Activated CD4-positive, CD25-positive, alpha-beta regulatory T cell (primary cell): Measurements from ENCODE around the gene RERE.

Source experiments
- DNase-seq, 4 experiments: peaks; one replicate each; lab custom pipeline; 2025; lab: John Stamatoyannopoulos, UW

RERE gene

DNA sequence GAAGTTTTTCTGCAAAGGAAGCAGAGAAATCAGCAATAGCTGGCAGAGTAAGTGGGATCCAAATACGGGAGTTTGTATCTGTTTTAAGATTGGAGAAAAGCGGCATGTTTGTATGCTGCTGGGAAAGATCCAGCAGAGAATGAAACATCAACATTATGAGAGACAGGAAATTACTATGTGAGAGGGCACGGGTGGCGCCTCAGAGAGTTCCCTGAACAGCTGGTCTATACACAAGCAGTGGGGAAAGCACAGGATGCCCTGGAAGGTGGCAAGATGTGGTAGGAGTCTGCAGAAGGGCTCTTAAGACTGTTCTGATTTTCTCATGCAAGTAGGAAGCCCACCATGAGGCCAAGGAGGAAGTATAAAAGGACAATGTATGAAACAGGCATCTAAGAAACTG, 130.4 kb downstream of the RERE start:
- no peak for DNase-seq

DNA sequence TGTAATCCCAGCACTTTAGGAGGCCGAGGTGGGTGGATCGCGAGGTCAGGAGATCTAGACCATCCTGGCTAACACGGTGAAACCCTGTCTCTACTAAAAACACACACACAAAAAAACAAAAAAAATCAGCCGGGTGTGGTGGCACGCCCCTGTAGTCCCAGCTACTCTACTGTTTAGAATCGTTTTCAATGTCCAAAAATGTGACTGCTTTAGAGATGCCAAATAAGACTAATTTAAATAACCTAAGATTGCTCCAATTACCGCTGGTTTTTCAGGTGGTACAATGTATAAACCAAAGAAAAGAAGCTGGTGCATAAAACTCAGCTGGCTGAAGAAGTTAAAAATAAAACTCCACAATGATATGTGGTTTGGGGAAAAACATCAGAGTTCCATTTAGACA, 132.0 kb downstream of the RERE start:
- DNase-seq, result no peak

DNA sequence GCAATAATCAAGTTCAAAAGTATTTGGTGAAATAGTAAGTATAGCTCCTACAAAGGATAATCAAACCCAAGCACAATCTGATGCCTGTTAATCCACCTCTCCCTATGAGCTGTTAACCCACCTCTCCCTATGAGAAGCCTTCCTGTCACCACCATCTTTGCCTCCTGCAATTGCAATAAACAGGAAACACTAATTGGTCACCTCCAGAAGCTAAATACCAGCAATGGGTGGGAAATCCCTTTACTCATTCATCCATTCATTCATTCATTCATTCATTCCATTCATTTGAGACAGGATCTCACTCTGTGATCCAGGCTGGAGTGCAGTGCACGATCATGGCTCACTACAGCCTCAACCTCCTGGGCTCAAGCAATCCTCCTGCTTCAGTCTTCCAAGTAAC, 132.8 kb downstream of the RERE start:
- DNase-seq, result no peak

DNA sequence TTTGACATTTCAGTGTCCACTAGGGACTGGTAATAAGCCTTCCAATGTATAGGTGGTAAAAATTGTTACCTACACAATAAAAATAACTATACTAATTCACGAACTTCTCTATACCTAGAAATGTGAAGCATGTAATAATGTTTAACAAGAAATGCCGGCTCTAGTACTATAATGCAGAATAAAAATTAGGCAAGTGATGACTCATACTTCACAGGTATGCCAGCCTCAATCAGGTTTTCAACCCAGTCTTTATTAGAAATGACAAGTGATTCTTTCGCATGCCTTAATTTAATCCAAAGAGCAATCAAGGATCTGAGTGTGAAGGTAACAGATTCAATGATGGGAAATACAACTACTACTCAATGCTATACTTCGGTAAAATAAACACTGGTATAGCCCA, 134.9 kb downstream of the RERE start:
- no peak for DNase-seq

DNA sequence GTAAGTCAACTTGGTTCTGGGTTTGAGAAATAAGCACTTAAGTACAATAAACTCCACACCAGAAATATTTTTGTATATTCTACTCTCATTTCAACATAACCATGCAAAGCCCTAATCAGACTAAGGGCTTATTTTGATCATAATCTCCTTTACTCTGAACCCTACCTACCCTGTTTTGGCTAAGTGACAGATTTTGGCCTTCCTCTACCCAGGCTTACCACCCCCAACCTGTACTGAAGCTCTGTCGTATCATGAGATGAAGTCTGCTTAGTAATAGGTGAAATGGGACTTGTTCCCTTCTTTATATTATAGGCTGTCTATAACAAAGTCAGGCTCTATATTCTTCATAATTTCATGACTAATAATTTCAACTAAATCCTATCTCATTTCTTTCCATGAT, 135.5 kb downstream of the RERE start:
- DNase-seq, result no peak

DNA sequence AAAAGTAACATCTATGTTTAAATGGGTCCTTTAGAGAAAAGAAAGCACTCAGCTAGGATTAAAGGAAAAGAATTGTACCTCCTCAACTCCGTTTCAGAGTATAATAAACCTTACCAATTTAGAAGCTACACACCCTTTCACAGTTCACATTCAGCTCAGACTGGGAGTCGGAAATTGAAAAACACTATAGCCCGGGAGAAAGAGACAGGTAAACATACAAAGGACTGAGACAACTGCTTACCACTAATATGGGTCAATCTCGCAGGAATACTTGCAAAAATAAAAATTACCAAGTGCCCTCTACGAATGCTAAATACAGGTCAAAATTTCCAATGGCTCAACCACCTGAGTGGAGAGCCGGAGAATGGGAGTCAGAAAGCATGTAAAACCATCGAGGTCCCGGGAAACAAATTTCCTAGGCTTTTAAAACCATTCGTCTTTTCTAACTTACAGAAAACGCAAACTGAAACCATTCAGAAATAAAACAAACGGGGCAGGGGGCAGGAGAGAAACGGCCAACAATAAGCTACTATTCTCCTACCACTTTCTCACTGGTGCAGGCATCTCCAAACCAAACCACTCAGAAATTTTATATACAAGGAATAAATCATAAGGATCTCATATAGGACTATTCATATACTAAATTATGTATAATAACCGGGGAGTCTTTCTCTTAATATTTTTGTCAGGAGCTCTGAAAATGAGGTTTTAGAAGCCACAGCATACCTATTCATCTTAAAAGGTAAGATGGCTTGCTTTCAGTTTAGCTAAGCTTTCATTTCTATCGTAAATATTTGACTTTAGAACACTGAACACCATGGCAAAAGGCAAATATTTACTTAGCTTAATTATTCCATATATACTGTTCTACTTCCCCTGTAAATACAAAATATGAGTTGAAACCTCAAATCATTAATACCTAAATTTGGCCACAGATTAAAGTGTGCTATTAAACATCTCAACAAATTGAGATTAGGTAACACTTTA, 136.5 kb downstream of the RERE start:
- no peak for DNase-seq

DNA sequence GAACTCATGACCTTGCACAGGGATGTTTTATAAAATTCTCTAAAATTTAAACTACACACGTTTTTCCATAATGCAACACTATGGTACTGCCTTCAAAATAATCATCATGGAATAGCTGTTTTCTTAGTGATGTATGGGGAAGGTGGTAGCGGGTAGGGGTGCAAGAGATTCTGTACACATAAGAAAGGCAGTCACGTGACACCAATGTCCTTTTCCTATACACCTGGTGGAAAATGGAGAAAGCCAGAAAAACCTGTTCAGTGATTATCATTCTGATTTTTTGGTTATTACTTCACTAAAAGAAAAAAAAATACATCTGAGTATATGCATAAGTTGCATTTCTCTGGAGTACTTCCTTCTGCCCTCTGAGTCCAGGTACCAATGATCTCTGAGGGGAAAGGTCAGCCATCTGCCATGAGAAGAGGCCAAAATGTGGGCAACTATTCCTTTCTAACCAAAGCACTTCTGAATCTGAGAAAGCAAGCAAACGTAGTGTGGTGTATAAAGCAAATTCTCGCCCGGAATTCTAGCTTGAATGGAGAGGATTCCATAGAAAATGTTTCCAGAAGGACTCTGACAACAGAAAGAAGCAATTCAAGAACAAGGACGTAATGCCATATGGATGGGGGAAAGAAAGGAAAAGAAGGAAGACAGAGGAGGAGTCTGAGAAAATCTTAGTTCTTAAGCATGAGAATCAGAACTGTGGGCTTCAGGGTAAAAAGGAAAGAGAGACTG, 137.3 kb downstream of the RERE start:
- DNase-seq, result no peak

DNA sequence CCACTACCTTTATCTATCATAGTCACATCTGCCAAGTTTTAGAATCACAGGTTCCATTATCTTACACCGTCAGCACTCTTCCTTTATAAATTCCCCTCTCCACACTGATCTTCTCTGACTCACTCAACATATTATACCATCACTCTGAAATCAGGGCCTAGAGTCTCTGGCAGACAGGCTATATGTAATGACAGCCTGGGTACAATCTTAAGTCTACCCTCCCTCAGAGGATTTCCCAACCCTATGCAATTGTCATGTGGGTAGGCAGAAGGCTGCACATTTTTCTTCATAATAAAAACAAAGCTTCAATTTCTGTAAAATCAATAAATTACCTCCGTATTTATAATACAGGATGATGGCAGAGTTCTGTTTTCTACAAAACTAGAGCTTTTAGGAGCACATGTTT, 138.0 kb downstream of the RERE start:
- no peak for DNase-seq

DNA sequence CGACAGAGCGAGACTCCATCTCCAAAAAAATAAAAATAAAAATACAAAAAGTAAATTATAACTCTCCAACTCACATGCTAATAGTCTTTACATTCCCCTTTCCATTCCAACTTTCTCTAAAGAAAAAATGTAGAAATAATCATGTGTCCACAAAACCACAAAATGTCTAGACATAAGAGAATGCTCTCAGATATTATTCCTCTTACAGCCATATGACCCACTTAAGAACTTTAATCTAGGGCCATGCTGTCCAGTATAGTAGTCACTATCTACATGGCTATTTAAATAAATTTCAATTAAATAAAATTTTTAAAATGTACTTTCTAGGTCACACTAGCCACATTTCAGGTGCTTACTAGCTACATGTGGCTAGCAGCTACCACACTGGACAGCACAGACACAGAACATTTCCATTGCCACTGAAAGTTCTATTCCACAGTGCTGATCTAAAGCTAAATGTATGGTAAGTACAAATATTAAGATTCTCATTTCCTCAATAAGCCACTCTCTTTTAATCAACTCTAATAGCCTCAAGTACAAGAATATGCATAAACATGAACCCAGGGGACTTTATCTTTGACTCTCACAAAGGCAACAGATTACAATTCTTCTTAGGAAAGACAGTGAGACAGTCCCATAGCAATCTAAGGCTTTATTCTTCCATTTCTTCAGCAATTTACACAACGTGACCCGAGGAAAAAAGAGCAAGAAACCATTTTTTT, 138.6 kb downstream of the RERE start:
- no peak for DNase-seq

DNA sequence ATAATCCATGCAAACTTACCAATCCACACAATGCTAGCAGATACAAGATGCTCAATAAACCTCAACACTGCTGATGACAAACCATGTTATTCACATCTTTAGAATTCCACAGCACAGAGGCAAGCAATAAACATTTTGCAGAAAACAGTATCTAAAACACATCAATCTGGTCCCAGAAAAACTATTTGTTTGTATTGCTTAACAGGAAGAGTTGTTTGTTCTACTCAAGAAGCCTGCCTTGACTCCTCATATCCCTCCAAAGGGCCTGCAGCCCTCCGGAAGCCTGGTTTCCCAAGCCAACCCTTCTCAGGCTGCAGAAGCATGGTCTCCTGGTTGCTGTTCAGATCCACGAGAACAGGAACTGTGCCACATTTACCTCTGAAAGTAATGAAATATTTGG, 139.7 kb downstream of the RERE start:
- no peak for DNase-seq

DNA sequence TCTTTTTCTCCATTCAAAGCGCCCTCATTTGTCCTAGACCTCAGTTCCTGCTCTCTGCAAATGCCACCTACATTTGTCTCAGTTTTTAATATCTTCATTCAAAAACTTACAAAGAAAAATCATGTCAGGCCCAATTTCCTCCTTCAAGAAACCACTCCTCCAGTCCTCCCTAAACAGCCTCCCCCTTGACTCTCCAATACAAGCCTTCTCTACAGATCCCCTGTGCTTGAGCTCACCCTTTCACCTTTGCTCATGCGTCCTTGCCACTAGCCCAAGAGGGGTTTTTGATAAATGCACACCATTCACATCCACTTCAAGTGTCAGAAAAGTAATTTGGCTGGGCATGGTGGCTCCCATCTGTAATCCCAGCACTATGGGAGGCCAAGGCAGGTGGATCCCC, 140.6 kb downstream of the RERE start:
- no peak for DNase-seq

DNA sequence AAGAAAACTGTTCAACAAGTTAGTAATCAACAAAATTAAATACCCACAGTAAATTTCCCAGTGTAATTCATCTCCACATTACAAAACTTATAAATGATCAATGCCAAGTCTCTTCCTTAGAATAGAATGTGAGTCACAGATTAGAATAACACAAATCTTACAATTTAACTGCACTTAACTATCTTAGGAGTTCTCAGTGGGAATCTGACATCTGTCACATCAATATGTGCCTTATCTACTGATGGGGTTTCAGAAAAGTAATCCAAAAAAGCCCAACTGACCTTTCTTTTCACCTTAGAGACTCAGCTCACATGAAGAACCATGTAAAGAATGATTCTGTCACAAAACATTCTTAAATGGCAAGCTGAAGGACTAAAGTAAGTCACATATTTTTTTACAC, 141.4 kb downstream of the RERE start:
- no peak for DNase-seq

DNA sequence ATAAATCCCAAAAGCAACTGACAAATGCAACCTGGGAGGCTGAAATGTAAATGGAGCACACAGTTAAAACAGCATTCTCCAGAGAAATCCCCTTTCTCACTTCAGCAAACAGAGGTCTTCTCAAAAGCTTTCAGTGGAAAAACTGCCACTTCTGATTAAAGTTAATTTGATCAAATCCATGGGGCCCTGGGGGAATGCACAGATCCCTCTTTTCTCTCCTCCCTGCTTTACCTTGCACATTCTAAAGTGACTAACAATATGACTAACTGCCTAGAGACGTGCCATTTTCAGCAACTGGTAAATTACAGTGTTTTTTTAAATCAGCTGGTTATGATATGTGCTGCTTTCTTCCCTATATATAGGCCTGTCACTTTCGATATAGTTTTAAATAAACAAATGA, 142.5 kb downstream of the RERE start:
- DNase-seq, result no peak

DNA sequence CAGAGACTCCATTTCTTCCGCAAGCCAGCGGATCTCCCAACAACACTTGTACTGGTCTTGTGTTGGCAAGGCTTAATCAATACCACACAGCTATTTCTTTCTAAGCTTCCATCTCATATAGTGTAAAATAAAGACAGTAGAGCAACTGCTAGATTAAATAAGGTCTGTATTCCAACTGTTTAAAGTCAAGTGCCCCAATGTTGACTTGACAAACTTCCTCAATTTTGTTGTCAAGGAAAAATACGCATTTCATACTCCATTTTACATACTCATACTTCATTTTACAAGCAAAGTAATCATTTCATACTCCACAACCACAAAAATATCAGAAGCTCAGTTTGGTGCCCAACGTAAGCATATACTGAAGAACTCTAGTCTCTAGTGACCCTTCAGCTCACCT, 143.0 kb downstream of the RERE start:
- no peak for DNase-seq

DNA sequence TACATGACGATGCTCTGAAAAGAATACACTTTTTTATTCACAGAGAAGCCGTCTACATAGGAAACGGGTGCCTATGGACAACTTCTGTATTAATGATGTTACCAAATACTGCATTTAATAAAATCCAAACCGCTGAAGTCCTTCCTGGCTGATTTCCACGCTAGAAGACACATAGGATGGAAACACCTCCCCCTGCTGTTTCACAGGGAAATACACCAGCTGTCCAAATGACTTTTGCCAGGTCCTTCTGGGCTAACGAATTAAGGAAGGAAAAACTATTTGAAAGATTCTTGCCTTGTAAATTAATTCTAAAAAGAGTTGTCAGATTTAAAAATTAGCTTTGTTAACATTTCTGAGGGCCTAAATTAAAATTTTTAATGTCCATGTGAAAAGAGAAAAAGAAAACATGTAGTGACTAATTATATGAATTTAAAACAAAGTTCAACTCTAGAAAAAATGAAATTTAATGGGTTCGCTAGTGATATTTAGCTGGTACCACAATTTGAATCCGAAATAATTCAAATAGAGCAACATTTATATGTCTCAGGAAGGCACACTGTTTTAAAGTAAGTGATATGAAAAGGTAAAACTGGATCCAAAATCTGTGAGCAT, 146.0 kb downstream of the RERE start:
- no peak for DNase-seq

DNA sequence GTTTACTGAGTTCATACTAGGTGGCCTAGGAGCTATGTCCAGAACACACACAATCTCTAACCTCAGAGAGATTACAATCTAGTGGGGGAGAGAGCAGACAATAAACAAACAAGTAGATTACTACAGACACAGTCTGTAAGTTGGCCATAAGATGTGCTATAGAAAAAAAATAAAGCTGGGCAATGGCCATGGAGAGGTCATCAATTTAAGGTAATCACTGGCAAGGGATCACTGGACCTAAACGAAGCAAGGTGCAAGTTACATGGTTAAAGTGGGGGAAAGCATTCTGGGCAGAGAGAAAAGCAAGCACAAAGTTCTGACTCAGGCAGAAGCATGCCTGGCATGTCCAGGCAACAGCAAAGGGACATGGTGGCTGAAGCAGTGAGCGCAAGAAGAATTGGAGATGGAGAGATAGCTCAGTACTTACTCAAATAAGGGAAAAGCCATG, 147.0 kb downstream of the RERE start:
- no peak for DNase-seq

DNA sequence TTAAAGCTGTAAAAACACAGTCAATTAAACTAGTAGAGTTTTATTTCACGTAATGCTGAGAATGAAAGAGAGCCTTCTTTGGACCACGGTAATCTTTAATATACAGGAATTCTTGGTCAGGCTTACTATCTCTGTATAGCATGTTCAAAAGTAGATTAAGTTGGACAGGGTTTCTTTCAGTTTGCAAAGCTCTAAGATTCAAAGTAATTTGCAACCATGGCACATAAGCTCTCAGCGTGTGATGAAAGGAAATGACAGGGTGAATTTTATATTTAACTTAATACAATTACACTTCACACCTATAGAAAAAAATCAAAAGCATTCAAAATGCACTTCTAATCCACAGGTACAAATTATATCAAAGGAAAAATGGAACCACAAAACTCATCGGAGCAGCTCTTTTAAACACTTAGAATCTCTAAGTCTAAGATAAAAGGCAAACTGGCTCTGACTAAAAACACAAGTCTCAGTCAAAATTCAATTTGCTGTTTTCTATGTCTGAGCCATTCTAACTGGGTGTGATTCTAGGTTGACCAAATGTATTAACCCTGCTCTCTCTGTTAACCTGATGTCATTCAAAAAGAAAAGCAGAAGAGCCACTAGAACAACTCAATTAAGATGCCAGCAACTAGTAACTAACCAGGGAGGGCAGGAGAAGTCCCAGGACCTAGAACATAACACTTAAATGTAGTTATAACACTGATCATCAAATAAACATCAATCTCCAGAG, 147.7 kb downstream of the RERE start:
- DNase-seq, result no peak

DNA sequence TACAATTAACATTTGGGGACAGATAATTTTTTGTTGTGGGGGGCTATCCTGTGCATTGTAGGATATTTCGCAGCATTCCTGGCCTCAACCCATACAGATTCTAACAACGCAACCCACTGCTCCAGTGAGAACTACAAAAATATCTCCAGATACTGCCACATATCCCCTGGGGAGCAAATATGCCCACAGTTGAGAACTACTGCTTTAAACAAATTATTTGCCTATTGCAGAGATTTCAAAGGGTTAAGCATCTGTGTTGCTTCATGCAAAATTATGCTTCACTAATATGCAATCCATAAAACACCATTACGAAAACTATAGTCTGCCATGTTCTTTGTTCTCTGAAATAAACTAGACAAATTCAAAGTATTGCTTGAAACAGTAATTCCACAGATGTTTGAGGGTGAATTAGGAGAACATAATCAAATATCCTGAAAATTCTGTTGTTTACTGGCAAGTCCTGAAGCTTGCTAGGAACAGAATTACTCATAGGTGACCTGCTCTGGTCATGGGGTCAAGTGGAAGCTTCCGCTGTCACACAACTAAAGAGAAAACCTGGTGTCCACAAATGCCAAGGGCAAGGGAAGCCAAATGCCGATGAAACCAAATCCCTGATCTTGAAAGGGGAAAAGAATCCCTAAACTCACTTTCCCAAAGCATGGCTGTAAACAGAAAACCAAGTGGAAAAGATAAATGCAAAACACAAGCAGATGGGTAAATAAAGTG, 149.4 kb downstream of the RERE start:
- no peak for DNase-seq

DNA sequence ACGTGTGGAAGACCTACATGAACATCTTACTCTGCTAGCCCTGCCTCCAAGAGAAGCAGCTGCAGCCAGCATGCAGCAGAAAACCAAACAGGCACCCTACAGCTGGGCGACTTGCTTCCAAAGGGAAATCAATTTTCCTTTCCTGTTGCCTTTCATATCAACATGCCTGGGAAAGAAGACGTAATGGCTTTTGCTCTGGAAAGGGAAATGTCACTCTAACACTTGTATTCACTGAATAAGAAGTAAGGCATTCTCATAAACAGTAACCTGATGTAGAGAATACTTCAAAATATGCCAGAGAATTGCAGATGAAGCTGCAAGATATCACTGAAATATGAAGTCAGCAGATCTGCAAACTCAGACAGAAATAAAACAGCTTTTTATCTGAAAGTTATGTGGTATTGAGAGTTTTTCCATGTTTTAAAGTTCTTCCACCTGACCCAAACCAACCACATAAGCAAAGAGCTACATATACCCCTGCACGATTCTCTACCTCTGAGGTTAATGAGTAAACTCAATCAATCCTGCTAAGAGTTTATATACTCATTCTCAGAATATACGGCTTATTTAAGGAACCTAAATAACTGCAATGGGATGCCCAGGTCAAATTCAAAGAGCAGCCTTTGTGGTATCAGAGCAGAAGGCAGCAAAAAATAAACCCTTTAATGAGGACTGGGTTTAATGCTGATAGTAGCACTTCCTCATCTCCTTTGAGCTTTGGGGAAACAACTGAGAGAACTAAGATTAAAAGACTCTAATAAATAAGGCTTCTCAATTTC, 150.9 kb downstream of the RERE start:
- DNase-seq, result no peak

DNA sequence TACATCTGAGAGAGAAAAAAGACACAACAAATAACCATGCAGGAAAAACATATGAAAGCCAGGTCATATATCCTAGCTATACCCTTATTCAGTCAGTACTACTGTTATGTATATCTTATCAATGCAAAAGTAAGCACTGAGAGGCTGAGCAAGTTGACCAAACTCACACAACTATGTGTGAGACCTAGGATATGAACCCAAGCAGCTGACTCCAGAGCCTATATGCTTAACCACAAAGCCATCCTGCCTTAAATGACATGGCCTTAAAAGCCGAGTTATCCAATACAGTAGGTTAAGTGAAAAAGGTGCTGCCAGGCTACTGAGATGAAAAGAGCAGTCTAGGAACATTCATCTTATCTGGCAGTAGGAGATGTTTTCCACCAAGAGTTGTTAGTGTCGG, 151.6 kb downstream of the RERE start:
- no peak for DNase-seq
